Osteoblast (primary cell): Measurements from ENCODE around the gene SLC22A15. TPM values are rescaled to one million over a fixed set of nuclear protein-coding genes. Genes with fewer than 3 reads are reported as not detected.

Source experiments
- DNase-seq: peaks from one replicate; pipeline ENCODE4 v3.0.0; 2011; ENCODE audit warnings: low spot score, mixed read lengths; ENCODE audit not compliant: insufficient read length; ENCODE audit errors: missing footprints
- H2AFZ ChIP-seq: 2 replicates; pipeline ENCODE4 v1.6.0; 2011; ENCODE audit warnings: mild to moderate bottlenecking, low read length
- H3K27ac ChIP-seq: 2 replicates; pipeline ENCODE4 v1.5.1; 2011; ENCODE audit warnings: mild to moderate bottlenecking, low read depth, low read length, moderate library complexity
- H3K27me3 ChIP-seq: 2 replicates; pipeline ENCODE4 v1.6.0; 2012; ENCODE audit warnings: mild to moderate bottlenecking, control low read depth, inconsistent platforms, low read length, moderate library complexity; ENCODE audit not compliant: insufficient read depth
- H3K36me3 ChIP-seq: 2 replicates; pipeline ENCODE4 v1.5.1; 2011; ENCODE audit warnings: mild to moderate bottlenecking, low read length, control low read depth, moderate library complexity; ENCODE audit not compliant: insufficient read depth
- H3K4me1 ChIP-seq: 2 replicates; pipeline ENCODE4 v1.5.1; 2011; ENCODE audit warnings: mild to moderate bottlenecking, low read length, control low read depth, moderate library complexity; ENCODE audit not compliant: insufficient read depth
- H3K4me2 ChIP-seq: 2 replicates; pipeline ENCODE4 v1.6.0; 2011; ENCODE audit warnings: mild to moderate bottlenecking, low read length; ENCODE audit not compliant: insufficient read depth
- H3K4me3 ChIP-seq: fragments of 200-600 bp; sonication (generic); 3 replicates; pipeline ENCODE4 v1.5.1; 2012; ENCODE audit warnings: mild to moderate bottlenecking, low read length, inconsistent platforms; ENCODE audit not compliant: insufficient read depth
- H3K79me2 ChIP-seq: 2 replicates; pipeline ENCODE4 v1.6.0; 2012; ENCODE audit warnings: mild to moderate bottlenecking, low read length, control low read depth, inconsistent platforms; ENCODE audit not compliant: insufficient read depth
- H3K9me3 ChIP-seq: 2 replicates; pipeline ENCODE4 v1.5.1; 2011; ENCODE audit warnings: low read depth, low read length, control low read depth
- H4K20me1 ChIP-seq: 2 replicates; pipeline ENCODE4 v1.6.0; 2012; ENCODE audit warnings: mild to moderate bottlenecking, low read length, control low read depth; ENCODE audit not compliant: insufficient read depth
- total RNA-seq: library from RNA; depleted of rRNA; stranded (reverse); fragments of >200 nt; gene quantifications from 2 replicates; pipeline ENCODE4 v1.2.3, GENCODE V29; 2012
- TF ChIP-seq, protein P1 (sequence below): IDR thresholded peaks from 2 replicates; pipeline ENCODE4 v1.5.1; 2011; ENCODE audit warnings: mild to moderate bottlenecking, low read depth, low read length, moderate library complexity; ENCODE audit errors: extremely low read depth

The SLC22A15 gene
- total RNA-seq, 1 donor = 14.5 TPM

DNA sequence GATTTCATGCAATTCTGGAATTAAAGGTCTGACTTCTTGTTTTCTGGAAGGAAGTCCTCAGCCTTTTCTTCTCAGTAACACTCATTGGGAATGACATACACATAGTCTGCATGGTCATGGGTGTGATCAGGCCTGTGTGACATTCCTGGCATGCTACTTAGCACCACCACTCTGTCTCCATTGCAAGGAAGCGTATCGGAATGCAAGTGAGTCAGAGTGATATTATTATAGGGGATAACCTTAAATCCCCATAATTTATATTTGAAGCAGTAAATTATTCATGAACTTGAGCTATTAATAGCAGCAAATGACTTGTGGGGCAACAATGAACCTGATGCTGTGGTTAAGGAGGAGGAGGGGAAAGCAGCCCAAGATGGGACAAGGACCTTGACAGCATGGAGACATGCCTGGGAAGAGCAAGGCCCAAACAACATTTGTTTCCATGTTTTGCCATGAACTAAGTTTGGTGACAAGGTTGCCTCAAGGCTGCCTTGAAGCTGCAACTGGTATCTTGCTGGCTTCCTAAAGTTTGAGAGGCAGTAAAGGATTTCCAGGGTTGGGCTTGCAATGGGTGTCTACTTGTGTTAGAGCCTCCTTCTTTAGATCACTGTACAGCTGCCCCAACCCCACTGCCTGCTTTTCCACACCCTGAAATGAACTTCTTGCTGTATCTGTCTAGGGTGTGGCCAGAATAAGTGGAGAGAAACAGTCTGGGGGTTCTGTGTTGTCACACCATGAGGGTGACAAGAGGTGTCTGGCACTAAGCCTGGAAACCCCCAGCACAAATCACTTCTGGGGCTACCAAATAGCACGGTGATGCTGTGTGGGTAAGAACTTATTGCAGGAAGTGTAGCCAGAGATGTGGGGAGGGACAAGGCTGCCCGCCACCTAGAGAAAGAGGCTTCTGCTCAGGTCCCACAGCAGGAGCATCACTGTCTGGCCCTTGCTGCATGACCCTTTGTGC lies 139.4 kb downstream of the SLC22A15 start:
- Histone ChIP-seq H3K4me3 (no peak overlapping the region), H3K9me3 (no peaks in the 10 kb centered on the region), H3K4me1 (peaks cover 8% of the 10 kb centered on the region), H3K27me3 (no peaks in the 10 kb centered on the region), H4K20me1 (no peaks in the 10 kb centered on the region), H3K4me2 (peak overlapping the region; percentile 11), H3K36me3 (no peaks in the 10 kb centered on the region), H2AFZ (peak overlapping the region; percentile 30), H3K27ac (peak overlapping the region; percentile 20), H3K79me2 (no peaks in the 10 kb centered on the region)
- peak; percentile 82 for DNase-seq
- TF ChIP-seq, protein P1, sequence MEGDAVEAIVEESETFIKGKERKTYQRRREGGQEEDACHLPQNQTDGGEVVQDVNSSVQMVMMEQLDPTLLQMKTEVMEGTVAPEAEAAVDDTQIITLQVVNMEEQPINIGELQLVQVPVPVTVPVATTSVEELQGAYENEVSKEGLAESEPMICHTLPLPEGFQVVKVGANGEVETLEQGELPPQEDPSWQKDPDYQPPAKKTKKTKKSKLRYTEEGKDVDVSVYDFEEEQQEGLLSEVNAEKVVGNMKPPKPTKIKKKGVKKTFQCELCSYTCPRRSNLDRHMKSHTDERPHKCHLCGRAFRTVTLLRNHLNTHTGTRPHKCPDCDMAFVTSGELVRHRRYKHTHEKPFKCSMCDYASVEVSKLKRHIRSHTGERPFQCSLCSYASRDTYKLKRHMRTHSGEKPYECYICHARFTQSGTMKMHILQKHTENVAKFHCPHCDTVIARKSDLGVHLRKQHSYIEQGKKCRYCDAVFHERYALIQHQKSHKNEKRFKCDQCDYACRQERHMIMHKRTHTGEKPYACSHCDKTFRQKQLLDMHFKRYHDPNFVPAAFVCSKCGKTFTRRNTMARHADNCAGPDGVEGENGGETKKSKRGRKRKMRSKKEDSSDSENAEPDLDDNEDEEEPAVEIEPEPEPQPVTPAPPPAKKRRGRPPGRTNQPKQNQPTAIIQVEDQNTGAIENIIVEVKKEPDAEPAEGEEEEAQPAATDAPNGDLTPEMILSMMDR = no peak

DNA sequence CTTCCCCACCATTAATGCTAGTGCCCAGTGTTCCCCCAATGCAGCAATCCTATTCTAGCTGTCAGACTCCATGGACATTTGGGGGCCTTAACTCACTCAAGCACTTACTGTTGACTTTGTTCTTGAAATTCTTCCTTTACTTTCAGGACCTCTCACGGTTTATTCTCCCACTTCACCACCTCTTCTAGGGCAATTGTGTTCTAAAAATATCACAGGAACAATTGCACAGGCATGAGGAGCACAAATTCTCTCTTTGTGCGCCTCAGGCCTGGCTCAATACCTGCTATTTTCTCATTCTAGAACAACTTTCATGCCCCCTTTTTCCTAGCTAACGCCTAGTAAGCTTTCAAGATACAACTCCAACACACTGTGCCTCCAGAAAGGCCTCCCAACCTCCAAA lies 142.2 kb downstream of the SLC22A15 start:
- H3K4me2 ChIP-seq = no peak overlapping the region
- no peak overlapping the region for H3K4me3 ChIP-seq
- TF ChIP-seq, protein P1 = no peak
- no peak overlapping the region for H2AFZ ChIP-seq
- H3K9me3 ChIP-seq = no peaks in the 10 kb centered on the region
- H3K4me1 ChIP-seq = peaks cover 20% of the 10 kb centered on the region
- no peaks in the 10 kb centered on the region for H3K79me2 ChIP-seq
- no peaks in the 10 kb centered on the region for H4K20me1 ChIP-seq
- no peak for DNase-seq
- H3K27ac ChIP-seq = no peak overlapping the region
- no peaks in the 10 kb centered on the region for H3K27me3 ChIP-seq
- H3K36me3 ChIP-seq = no peaks in the 10 kb centered on the region

Other genes starting within 250 kb of the SLC22A15 start
- not detected in 2 replicates for gene CASQ2, start 207.8 kb upstream of the SLC22A15 start, total RNA-seq
- not detected in 2 replicates for gene NHLH2, start 135.4 kb upstream of the SLC22A15 start, total RNA-seq
- gene MAB21L3, start 134.9 kb downstream of the SLC22A15 start, total RNA-seq = 0.29 and 0.36 TPM in 2 replicates